DLD1 (cell line): ENCODE measurements around the gene LSM7.

Source experiments
- in situ Hi-C: cut with HindIII; loops from 2 replicates; pipeline ENCODE4 v1.10.0; 2017; ENCODE audit warnings: low sequenced_read_pairs

The LSM7 gene

DNA sequence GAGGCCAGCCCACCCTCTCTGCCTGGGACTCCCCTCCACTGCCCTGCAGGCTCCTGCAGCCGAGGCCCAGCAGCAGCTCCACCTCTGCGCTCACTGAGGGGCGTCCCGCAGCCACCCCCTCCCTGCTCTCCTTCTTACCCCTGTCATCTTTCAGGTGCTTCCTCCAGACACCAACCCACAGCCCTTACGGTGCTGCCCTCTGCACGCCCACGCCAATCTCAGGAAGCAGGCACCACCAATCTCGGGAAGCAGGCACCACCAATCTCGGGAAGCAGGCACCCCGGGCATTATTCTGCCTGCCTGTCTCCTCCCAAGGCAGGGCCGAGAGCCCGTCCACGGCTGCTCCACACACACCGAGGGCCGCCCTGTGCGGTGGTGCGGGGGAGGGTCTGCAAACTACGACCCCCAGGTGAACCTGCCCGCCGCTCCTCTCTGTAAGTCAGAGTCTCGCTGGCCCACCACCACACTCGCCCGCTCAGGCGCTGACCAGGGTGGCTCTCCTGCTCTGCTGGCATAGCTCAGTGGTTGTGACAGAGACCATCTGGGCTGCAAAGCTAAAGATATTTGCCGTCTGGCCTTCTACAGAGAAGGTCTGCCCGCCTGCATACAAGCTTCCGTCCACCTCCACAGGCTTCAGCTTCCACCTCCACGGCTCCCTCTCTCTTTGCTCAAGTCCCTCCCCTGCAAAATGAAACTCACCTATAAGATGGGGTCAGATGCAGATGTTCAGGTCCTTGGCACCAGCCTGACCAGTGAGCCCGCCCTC lies 2.9 kb downstream of the LSM7 start:
- in situ Hi-C loops, result no loop called here

DNA sequence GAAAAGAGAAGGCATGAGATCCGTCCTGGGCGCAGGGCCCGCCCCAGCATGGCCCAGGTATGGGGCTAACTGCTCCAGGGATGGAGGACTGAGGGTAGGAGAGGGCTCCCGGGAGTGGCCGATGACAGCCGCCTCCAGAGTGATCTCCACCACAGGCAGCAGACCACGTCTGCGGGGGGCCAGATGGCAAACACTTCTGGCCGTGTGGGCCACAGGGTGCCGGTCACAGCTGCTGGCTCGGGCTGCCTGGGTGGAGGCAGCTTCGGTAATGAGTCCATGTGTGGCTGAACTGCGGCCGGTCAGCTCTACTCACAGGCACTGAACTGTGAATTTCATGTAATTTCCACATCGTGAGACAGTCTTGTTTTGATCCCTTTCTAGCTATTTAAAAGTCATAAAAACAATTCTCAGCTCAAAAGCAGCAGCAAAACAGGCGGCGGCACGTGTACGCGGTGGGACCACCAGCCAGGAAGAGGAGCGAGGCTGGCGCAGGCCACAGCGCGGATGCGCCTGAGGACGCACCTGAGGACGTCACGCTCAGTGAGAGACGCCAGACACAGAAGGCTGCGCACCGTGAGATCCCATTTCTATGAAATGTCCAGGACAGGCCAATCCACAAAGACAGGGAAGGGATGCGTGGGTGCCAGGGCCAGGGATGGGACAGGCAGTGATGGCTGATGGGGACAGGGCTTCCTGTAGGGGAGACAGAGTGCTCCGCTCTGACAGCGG lies 4.0 kb downstream of the LSM7 start:
- in situ Hi-C loops, result no loop called here

DNA sequence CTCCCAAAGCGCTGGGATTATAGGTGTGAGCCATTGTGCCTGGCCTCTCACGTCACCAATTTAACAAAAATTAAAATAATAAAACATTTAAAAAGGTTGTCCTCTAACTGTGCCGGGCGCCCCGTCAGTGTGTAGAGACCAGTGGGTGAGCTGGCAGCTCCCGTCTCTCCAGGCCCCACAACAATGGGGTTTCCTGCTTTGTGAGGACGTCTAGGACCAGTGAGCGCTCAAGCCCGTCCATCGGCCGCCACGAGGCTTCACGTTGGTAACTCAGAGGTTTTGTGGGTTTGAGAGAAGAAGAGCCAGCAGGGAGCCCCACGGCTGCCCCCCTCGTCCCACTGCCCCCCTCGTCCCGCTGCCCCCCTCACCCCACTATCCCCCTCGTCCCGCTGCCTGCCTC lies 4.7 kb downstream of the LSM7 start:
- in situ Hi-C loops, result no loop called here

DNA sequence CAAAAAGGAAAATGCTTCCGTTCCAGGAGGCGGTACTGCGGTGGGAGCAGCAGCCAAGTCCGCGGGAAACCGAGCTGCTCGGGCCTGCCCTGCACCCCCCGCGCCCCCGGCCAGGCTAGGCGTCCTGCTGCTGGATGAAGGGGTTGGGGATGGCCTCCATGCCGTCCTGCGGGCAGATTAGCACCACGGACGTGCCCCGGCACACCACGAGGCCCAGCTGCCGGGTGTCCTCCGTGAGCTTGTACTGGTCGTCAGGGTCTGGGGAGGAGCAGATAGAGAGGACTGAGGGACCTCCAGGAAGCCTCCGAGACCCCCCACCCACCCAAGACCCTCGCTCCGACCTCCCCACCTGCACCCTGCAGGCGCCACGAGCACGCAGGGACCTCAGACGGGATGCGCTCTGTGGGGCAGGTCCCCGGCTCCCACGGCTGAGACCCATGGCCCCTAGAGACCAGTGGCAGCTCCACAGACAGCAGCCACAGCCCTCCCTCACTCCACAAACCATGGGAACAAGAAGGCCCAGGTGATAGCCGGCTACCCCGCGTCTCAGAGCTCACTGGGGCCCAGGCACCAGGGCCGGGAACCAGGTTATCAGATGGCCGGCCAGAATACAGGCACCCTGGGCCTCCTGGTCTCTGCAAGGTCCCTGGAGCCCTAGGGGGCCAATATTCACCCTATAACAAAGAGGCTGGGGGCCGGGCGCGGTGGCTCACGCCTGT lies 6.7 kb downstream of the LSM7 start:
- in situ Hi-C loops, result no loop called here

DNA sequence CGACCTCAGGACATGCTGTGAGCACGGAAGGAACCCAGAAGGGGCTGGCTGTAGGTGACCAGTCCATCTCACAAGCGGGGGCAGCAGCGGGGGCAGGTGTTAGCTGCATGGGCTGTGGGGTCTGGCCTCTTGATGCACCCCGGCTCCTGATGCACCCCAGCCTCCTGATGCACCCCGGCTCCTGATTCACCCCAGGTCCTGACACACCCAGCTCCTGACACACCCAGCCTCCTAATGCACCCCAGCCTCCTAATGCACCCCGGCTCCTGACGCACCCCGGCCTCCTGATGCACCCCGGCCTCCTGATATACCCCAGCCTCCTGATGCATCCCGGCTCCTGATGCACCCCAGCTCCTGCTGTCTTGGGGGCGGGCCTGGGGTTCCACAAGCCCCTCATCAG lies 7.4 kb downstream of the LSM7 start:
- in situ Hi-C loops, result no loop called here

DNA sequence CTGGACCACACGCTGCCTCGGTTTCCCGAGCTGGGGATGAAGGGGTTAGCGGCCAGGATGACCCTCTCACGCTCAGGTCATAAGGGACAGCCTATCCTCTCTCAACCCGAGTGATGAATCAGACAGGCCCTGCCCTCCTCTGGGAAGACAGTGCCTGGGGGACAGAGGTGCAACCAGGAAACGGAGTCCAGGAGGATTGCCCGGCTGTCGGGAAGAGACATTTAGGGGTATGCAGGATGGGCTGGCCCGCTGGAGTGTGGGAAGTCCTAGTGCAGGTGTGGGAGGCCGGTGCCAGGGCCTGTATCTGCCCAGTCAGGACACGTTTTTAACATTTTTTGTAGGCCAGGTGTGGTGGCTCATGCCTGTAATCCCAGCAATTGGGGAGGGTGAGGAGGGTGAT lies 8.3 kb downstream of the LSM7 start:
- in situ Hi-C loops, result no loop called here

DNA sequence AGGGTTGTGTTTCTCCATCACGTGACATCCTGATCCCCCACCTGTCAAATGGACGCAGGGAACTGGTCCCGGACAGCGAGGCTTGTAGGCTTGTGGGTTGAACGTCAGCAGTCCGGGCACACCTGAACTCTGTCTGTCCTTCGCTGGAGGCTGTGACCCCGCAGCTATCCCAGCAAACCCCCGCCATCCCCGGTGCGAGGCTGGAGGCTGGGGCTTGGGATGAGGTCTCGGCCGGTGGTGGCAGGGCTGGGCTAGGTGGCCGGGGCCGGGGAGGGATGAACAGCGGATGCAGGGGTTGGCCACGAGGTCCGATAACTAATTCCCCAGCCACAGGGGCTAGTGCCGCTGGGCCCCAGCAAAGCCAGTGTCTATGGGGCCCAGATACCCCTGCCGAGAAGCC lies 8.8 kb downstream of the LSM7 start:
- in situ Hi-C loops, result no loop called here

DNA sequence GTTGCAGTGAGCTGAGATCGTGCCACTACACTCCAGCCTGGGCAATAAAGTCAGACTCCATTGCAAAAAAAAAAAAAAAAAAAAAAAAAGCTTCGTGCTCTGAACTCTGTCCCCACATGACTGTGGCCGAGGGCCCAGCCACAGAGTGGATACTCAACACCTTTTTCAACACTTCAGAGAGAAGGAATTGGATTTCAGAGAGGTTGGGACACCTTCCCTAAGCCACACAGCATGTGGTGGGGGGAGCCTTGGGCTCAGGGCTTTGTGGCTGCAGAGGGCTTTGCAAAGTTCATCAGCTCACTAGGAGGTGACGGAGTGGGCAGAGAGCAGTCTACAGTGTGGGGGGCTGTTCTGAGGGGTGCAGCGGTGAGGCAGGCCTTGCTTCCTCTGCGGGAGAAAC lies 9.5 kb downstream of the LSM7 start:
- in situ Hi-C loops, result no loop called here

DNA sequence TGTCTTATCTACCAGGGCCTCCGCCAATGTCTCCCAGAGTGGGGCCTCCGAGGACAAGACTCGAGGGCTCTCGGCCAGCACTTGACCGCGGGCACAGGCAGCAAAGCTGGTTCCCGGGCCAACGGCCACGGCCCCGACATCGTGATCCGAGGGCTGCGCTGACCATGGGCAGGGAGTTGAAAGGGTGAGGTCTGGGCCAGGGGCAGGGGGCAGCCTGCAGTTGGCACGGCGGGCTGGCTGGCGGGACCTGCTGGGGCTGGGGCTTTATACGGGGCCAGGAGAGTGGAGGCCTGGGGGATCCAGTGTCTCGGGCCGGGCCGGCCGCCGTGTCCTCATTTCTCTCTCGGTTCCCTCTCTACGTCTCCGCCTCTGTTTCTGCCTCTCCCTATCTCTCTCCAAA lies 10.6 kb downstream of the LSM7 start:
- in situ Hi-C loops, result no loop called here

DNA sequence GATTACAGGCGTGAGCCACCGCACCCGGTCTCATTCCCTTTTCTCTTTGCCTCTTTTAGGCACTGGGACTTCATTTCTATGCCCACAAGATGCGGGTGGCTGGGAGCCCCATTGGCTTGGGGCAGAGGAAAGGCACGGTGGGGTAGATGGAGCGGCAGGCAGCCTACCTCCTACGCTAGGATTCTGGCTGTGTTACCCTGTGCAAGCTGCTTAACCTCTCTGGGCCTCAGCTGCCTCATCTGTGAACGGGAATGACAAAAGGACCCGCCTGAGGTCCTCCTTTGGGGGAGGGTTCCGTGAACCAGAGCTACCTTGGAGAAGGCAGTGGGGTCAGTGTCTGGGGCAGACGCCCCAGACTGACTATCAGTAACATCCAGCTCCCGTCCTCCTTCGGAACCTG lies 11.1 kb downstream of the LSM7 start:
- in situ Hi-C loops, result no loop called here

DNA sequence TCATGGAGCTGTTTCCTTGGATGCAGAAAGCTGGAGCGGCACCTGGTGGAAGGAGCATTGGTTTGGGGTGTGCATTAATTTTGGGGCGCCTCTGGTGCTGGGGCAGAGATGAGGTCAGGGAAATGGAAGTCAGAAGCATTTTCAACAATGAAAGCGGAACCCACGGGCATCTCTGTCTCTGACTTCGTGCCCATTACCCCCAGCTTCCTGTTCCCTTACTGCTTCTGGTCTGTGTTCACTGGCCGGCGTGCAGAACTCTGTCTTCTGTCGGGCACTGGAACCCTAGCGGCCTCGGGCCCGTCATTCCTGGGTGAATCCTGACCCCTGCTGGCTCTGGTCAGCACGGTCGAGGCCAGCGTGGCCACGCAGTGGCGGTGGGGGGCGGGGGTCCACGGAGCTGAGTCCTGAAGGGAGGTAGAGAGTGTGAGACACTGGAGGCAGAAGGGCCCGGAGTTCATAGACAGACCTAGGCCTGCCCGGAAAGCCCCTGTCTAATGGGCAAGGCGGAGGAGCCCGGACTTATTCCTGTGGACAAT lies 12.5 kb downstream of the LSM7 start:
- in situ Hi-C loops, result no loop called here

DNA sequence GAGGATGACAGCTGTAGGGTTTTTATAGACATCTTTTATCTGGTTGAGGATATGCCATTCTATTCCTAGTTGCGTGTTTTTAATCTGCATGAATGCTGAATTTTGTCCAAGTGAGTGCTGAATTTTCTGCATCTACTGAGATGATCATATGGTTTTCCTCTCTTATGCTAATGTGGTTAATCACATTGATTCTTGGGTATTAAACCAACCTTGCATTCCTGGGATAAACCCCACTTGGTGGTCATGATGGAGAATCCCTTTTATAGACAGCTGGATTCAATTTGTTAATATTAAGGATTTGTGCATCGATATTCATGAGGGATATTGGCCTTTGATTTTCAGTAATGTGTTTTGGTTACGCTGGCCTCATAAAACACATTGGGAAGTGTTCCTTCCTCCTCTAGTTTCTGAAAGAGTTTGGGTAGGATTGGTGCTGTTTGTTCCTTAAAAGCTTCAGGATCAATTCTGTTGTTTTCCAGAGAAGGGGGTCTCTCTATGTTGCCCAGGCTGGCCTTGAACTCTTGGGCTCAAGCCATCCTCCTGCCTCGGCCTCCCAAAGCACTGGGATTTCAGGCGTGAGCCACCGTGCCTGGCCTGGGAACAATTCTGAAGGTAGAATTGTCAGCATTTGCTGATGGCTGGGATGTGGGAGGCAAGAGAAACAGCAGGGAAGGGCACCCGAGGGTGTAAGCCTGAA lies 13.1 kb downstream of the LSM7 start:
- in situ Hi-C loops, result no loop called here

DNA sequence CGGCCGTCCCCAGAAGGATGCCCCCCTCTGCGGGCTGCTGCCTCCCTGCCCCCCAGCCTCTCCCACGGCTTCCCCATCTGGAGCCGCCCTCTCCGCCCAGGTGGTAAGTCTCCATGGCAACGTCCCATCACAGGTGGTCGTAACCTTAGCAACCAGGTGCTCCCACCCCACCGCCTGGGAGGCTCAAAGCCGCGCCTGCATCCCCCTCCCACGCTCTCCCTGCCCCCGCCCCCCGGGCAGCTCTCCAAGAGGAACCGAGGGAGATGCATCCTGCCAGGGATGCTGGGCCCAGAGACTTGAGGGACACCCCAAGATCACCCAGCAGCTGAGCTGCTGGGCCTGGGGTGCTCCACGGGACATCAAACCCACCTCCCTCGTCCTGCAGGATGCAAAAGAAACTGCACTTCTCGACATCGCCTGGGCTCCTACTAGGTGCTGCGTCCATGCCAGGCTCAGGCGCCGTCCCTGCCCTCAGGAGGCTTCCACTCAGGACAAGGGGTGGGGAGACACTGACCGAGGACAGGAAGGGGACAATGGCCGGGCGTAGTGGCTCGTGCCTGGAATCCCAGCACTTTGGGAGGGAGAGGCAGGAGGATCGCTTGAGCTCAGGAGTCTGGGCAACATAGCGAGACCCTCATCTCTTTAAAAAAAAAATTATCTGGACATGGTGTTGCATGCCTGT lies 15.4 kb downstream of the LSM7 start:
- in situ Hi-C loops, result no loop called here

DNA sequence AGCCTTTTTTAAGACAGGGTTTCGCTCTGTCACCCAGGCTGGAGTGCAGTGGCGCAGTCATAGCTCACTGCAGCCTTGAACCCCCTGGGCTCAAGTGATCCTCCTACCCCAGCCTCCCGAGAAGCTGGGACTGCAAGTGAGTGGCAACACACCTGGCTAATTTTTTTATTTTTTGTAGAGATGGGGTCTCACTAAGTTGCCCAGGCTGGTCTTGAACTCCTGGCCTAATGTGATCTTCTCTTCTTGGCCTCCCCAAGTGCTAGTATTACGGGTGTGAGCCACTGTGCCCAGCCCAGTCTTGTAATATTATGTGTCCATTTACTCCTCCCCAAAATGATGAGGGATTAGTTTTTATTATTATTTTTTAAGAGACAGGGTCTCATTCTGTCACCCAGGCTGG lies 17.3 kb downstream of the LSM7 start:
- in situ Hi-C loops, result no loop called here

DNA sequence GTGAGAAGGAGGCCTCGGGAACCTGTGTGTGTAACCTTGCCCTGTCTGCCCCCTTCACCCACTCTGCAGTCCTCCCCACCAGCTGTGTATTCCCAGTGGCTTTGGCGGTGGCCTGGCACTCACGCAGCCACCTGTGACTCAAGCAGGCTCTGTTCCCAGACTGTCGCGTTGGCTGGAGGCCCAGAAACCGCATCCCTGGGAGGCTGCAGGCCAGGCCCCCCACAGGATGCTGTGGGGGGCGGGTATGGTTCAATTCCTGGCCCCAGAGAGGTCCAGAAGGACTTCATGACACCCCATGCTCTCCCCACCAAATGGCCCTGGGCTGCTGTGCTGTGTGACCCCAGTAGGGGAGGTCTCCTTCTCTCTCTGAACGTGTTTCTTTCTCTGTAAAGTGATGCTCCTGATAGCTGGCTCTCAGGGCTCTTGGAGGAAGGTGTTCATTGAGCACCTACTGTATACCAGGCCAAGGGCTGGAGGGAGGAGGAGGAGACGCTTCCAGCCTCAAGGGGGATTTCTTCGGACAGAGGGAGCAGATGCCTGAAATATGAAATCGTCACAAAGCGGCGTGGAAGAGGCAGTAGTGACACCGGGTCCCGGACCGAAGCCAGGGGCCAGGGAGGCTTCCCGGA lies 18.5 kb downstream of the LSM7 start:
- in situ Hi-C loops, result no loop called here

DNA sequence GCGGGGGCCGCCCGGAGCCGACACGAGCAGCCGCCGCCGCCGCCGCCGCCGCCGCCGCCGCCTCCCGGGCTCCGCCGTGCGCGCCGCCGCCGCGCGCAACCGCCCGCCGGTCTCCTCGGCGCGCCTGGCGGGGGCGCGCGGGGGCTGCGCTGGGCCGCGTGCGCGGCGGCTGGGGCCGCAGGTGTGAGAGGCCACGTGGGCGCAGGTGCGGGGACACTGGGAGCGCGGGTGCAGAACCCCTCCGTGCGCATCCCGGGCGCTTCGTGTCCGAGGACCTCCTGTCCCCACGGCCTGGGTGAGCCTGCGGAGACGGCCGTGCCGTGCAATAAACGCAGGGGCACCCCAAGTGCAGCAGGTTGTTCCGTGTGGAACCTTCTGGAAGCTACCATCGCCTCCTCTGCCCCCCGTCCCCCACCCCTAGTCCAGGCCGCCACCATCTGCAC lies 20.3 kb downstream of the LSM7 start, which contains the start of gene LINGO3:
LINGO3 (minus strand) TSS at position 41 of the 443 bp plus-strand sequence. CDS start 16,378 bp downstream, outside the sequence.
- in situ Hi-C loops, result no loop called here

DNA sequence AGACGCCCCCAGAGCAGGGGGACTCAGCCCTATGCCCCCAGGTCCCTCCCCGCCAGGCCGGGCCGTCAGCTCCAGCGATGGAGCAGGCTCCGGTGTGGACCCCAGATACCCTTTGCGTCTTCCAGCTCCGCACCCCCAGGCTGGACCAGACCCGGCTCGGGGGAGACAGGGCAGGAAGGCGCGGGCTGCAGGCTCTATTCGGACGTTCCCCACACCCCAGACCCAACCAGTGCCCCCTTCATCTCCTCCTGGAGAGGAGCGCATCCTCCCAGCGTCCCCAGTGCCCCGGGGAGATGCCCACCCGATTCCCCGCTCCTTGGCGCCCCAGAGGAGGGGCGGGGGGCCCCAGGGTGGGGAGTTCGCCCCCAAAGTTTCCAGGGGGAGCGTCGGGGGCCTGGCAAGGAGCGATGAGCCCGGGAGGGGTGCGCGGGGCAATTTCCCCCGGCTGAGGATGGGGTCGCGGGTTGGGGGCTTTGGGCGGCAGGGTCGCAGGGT lies 20.8 kb downstream of the LSM7 start:
- in situ Hi-C loops, result no loop called here

DNA sequence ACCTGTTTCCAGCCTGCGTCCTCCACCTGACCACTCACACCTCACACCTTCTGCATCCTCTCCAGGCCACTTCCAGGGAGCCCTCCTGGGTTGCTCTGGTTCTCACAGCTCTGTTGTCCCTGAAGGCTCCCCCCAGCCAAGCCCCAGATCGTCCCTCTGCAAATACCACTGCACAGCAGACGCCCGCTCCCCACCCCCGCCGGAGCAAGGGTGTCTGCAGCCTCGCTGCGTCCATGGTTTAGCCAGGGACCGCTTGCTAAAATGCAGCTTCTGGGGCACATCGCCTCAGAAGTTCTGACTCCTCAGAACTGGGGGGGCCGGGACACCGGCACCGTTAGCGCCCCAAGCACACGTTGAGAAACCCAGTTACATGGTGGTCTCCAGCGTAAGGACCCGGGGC lies 21.4 kb downstream of the LSM7 start:
- in situ Hi-C loops, result no loop called here

DNA sequence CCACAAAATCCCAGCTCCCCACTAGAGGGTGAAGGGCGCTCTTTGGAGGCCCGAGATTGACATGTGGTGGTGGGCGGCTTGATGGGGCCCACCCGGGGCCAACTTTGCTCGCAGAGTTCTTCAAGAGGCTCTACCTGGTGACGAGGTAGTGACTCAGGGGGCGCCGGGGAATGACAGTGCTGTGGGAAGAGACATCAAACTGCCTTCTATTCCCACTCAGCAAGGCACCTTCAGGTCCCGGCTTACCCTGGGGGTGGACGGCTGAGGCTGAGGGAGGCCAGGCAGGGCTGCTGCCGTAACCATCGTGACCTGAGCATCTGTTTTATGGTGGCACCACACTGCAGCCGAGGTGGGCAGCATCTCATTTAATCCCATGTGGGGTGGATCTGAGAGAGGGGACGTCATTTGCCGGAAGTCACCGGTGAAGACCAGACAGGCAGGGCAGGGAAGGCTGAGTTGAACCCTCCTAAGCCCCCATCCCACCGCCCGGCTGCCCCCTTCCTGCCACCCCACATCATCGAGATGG lies 22.0 kb downstream of the LSM7 start:
- in situ Hi-C loops, result no loop called here
